Hair follicular keratinocyte (primary cell): Measurements from ENCODE around the gene NME9. TPM values are rescaled to one million over a fixed set of nuclear protein-coding genes. Genes with fewer than 3 reads are reported as not detected.

ENCODE experiments used
- total RNA-seq: library from RNA; depleted of rRNA; stranded (reverse); fragments of >200 nt; gene quantifications from 2 replicates; pipeline ENCODE4 v1.2.3, GENCODE V29; 2015

Gene NME9
- not detected in 2 replicates for total RNA-seq

GRCh38 chr3:138329127-138329983, at the start of gene NME9:
Gene NME9, minus strand, starts transcription at chr3:138329851. Its CDS starts 516 bp downstream, at chr3:138329335.

GRCh38 chr3:138347960-138348753, 18.5 kb upstream of the NME9 start, which contains the start of gene MRAS:
Gene MRAS, plus strand, starts transcription at chr3:138348579. Its CDS starts 24,305 bp downstream, at chr3:138372884.

Other genes starting within 250 kb of the NME9 start
- 5.5 and 5.7 TPM in 2 replicates for gene DZIP1L, start 214.2 kb downstream of the NME9 start, total RNA-seq
- not detected in 2 replicates for gene A4GNT, start 197.5 kb downstream of the NME9 start, total RNA-seq
- gene DBR1, start 154.9 kb downstream of the NME9 start, total RNA-seq: 8.9 and 14.4 TPM in 2 replicates
- gene ARMC8, start 142.6 kb downstream of the NME9 start, total RNA-seq: 18.4 and 27.6 TPM in 2 replicates
- 2.6 and 6.2 TPM in 2 replicates for gene MRAS, start 18.7 kb upstream of the NME9 start, total RNA-seq
- gene ESYT3, start 104.8 kb upstream of the NME9 start, total RNA-seq: 0.65 and 1.5 TPM in 2 replicates